Fibroblast of peridontal ligament (primary cell): Measurements from ENCODE around the gene ANKRD36B.
"Not testable (repeated sequence)": the region's sequence is repeated elsewhere in the genome, so short reads cannot be mapped to it uniquely, and the experiment has no call there.

Source experiments
- DNase-seq: peaks from one replicate; pipeline ENCODE4 v3.0.0-alpha.2; 2010; ENCODE audit errors: extremely low read depth

ANKRD36B gene

DNA sequence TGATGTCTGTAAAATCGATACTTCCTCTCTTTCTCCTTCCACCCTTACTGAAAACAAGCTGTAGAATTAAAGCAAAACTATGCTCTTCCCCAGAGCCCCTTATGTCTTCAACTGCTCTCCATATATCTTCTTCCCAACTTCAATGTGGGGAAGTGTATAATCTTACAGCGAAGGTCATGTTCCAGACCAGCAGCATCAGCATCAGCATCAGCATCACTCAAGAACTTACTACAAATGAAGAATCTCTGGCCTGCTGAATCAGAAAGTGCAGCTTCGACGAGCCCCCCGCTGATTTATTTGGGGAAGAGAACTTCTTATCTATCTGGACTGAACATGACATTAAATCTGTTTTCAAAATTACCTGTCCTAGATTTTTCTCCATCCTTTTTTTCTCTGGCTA, 40.6 kb downstream of the ANKRD36B start:
- DNase-seq: not testable (repeated sequence)

DNA sequence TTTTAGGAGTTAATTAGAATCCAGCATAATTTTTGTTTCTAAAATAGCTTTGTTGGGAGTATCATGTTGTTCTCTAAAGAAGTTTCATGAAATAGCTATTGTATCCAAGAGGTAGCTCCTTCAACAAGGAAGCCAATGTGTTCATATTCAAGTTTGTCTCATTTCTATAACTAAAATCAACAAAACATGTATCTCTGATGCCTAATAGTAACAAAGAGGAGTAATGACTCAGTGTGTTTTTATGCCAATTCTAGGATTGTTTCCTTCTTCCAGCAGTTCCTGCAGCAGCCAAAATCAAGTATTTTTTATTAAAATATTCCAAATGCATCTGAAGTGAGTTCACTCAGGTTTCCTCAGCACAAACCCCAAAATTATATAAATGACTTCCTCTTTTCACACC, 41.1 kb downstream of the ANKRD36B start:
- peak; percentile 16 for DNase-seq

DNA sequence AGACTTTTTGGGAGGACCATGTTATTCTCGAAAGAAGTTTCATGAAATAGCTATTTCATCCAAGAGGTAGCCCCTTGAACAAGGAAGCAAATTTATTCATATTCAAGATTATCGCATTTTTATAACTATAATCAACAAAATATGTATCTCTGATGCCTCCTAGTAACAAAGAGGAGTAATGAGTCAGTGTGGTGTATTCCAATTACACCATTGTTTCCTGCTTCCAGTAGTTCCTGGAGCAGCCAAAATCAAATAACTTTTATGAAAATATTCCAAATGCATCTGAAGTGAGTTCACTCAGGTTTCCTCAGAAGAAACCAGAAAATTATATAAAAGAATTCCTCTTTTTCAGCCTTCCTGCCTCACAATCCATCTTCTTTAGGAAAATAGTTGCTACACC, 43.0 kb downstream of the ANKRD36B start:
- DNase-seq: no peak

DNA sequence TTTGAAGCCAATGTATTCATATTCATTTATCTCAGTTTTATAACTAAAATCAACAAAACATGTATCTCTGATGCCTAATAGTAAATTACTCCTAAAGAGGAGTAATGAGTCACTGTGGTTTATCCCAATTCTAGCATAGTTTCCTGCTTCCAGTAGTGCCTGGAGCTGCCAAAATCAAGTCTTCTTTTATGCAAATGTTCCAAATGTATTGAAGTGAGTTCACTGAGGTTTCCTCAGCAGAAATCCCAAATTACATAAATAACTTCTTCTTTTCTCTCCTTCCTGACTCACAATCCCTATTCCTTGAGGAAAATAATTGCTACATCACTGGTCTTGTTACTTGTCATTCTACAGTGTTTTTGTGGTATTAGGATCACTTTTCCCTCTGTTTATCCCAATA, 44.8 kb downstream of the ANKRD36B start:
- DNase-seq: not testable (repeated sequence)

DNA sequence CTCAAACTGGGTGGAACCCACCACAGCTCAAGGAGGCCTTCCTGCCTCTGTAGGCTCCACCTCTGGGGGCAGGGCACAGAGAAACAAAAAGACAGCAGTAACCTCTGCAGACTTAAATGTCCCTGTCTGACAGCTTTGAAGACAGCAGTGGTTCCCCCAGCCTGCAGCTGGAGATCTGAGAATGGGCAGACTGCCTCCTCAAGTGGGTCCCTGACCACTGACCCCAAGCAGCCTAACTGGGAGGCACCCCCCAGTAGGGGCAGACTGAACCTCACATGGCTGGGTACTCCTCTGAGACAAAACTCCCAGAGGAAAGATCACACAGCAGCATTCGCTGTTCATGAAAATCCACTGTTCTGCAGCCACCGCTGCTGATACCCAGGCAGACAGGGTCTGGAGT, 63.8 kb downstream of the ANKRD36B start:
- not testable (repeated sequence) for DNase-seq

DNA sequence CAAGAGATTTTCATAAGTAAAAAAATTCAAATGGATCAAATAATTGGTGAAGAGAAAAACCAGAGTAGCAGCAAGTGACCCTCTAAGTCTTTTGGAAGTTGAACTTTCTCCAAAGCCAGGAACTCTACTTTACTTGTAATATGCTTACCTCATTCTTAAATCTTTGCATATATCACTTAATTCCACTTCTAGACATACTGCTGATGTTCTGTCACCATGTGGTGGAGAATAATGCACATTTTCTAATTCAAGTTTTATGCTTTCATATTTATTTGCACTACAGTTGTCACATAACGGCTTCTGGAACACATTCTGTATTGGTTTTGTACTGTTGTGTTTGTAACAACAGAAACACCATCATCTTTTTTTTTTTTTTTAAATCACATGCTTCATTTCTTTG, 65.9 kb downstream of the ANKRD36B start:
- DNase-seq: not testable (repeated sequence)

DNA sequence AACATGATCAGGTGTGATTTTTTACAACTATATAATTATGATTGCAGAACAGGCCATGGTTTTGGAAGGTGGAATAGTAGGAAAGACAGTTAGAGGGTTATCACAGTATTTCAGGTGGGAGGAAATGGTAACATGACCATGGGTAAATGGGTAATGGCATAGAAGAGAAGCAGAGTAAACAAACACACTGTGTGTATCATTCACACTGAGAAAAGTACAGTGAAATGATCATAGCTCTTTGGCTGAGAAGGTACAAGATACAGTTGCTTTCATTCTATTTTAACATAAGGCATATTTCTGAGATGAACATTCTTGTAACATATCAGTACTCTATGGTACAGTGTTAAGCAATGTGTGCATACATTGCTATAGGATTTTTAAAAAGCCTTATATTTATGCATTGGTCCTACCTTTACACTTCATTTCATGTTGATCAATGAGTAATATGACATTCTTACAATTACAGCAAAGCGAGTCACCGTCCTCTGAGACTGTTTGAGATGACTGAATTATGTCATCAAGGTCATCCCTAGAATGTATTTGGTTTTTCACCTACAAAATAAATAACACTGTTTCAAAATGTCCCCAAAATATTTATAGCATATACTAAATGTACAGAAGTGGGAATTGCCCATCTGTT, 66.6 kb downstream of the ANKRD36B start:
- DNase-seq: not testable (repeated sequence)

DNA sequence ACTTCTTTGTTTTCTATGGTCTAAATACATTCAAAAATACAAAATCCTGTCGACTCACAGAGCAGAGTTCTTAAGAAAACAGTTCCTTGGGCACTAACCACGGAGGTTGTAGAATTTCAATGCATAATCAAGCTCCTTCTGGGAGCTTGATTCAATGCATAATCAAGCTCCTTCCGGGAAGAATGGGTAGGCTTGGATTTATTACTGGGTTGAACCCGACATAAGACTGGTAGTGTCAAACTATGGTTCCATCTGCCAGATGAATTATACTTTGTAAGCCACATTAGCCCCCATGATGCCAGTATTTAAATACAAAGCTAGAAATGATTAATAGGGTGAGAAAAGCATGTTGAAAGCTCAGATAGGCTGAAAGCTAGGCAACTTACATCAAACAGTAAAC, 94.0 kb downstream of the ANKRD36B start:
- DNase-seq: not testable (repeated sequence)

DNA sequence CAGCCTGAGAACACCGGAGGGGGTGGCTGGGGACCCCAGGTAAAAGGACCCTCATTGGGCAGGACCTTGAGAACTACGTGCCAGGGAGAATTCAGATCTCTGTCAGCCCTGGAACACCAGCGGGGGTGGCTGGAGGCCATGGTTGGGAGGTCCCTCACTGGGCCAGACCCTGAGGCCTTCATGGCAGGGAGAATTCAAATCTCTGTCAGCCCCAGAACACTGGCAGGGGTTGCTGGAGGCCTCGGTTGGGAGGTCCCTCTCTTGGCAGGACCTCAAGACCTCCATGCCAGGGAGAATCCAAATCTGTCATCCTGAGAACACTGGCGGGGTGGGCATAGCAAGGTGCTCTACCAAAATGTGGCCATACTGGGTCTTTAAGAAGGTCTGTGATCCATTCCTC, 99.5 kb downstream of the ANKRD36B start:
- not testable (repeated sequence) for DNase-seq
